ENCODE results near the gene ATP1B2. TPM values are rescaled to one million over a fixed set of nuclear protein-coding genes. Genes with fewer than 3 reads are reported as not detected.

ATP1B2 gene
- total and polyA plus RNA-seq, 8 donors = 0.12 to 0.90 (median 0.55) TPM; not detected in 3

DNA sequence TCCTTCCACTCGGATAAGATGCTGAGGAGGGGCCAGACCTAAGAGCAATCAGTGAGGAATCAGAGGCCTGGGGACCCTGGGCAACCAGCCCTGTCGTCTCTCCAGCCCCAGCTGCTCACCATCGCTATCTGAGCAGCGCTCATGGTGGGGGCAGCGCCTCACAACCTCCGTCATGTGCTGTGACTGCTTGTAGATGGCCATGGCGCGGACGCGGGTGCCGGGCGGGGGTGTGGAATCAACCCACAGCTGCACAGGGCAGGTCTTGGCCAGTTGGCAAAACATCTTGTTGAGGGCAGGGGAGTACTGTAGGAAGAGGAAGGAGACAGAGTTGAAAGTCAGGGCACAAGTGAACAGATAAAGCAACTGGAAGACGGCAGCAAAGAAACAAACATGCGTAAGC, 24.2 kb downstream of the ATP1B2 start:
- no peak overlapping the region for H3K4me3 ChIP-seq
- H3K36me3 ChIP-seq = peaks cover 52 to 67% (median 66%) of the 10 kb centered on the region in 4 donors
- H3K27ac ChIP-seq = no peak overlapping the region
- no peaks in the 10 kb centered on the region for H3K27me3 ChIP-seq
- intact Hi-C loops (cut with DNase I; ENCODE audit: low total_unique reads) = no loop called here
- TF ChIP-seq EP300 (IDR thresholded peaks at IDR 0.05) (no peak), POLR2A (IDR thresholded peaks at IDR 0.05) (no peak), POLR2AphosphoS5 (IDR thresholded peaks at IDR 0.05) (no peak)
- TF ChIP-seq, protein P1, sequence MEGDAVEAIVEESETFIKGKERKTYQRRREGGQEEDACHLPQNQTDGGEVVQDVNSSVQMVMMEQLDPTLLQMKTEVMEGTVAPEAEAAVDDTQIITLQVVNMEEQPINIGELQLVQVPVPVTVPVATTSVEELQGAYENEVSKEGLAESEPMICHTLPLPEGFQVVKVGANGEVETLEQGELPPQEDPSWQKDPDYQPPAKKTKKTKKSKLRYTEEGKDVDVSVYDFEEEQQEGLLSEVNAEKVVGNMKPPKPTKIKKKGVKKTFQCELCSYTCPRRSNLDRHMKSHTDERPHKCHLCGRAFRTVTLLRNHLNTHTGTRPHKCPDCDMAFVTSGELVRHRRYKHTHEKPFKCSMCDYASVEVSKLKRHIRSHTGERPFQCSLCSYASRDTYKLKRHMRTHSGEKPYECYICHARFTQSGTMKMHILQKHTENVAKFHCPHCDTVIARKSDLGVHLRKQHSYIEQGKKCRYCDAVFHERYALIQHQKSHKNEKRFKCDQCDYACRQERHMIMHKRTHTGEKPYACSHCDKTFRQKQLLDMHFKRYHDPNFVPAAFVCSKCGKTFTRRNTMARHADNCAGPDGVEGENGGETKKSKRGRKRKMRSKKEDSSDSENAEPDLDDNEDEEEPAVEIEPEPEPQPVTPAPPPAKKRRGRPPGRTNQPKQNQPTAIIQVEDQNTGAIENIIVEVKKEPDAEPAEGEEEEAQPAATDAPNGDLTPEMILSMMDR (IDR thresholded peaks at IDR 0.05) = no peak
- no peak for DNase-seq
- WGBS, 5 donors = 88 to 95% (median 91%) methylated on average over 14 of the region's 14 CpGs
- no peaks in the 10 kb centered on the region for H3K4me1 ChIP-seq
- H3K9me3 ChIP-seq = peaks cover 0 to 10% (median 6%) of the 10 kb centered on the region in 4 donors

DNA sequence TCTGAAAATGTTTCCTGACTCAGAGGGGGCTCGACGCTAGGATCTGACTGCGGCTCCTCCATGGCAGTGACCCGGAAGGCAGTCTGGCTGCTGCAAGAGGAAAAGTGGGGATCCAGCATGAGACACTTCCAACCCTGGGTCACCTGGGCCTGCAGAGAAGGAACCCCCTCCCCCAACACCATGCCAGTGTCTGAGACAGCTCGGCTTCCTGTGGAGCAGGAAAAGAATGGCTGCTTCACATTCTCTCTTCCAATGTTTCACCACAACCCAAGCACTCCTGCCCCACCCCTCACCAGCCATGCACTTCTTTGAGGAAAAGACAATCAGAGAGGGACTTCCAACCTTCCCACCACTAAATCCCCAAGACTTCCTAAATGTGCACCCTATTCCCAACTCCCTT, 25.8 kb downstream of the ATP1B2 start:
- intact Hi-C loops (cut with DNase I; ENCODE audit: low total_unique reads) = no loop called here
- Histone ChIP-seq H3K27ac (no peak overlapping the region), H3K36me3 (peaks cover 39 to 51% (median 50%) of the 10 kb centered on the region in 4 donors), H3K4me3 (no peak overlapping the region), H3K9me3 (peaks cover 0 to 10% (median 6%) of the 10 kb centered on the region in 4 donors), H3K4me1 (no peaks in the 10 kb centered on the region), H3K27me3 (no peaks in the 10 kb centered on the region)
- no peak for DNase-seq
- TF ChIP-seq POLR2A (IDR thresholded peaks at IDR 0.05) (no peak), POLR2AphosphoS5 (IDR thresholded peaks at IDR 0.05) (no peak), EP300 (IDR thresholded peaks at IDR 0.05) (no peak)
- TF ChIP-seq, protein P1 (IDR thresholded peaks at IDR 0.05) = no peak
- 81 to 93% (median 86%) methylated on average over 5 of the region's 5 CpGs for WGBS, 5 donors

DNA sequence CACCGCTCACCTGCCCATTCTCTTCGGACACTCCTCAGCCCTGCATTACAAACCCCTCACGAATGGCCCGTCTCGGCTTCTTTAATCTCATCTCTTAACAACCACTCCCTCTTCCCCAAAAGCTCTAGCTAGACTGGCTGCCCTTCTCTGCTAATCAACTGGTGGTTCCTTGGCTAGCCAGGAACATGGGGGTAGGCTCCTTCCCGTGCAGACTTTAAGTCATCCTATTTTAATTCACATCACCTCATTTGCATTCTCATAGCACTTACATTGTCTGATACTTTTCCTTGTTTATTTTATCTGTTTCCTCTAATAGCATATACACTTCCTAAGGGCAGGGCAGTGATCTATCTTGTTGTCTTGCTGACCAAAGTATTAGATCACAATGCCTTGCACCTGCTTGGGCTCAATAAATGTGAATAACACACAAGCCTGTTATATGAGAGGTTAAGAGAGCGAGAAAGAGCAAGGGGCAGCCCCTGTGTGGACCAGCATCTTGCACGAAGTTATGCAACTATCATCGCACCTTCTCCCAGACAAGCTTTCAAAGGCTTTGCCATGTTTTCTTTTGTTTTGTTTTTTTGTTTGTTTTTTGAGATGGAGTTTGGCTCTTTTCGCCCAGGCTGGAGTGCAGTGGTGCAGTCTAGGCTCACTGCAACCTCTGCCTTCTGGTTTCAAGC, 26.8 kb downstream of the ATP1B2 start:
- TF ChIP-seq, protein P1 (IDR thresholded peaks at IDR 0.05) = no peak
- Histone ChIP-seq H3K27ac (no peak overlapping the region), H3K4me1 (peaks cover 0 to 3% (median 1%) of the 10 kb centered on the region in 4 donors), H3K9me3 (peaks cover 0 to 10% (median 6%) of the 10 kb centered on the region in 4 donors), H3K27me3 (no peaks in the 10 kb centered on the region), H3K4me3 (no peak overlapping the region), H3K36me3 (peaks cover 30 to 41% (median 40%) of the 10 kb centered on the region in 4 donors)
- 76 to 83% (median 79%) methylated on average over 10 of the region's 10 CpGs for WGBS, 5 donors
- no peak for DNase-seq
- intact Hi-C loops (cut with DNase I; ENCODE audit: low total_unique reads) = no loop called here

DNA sequence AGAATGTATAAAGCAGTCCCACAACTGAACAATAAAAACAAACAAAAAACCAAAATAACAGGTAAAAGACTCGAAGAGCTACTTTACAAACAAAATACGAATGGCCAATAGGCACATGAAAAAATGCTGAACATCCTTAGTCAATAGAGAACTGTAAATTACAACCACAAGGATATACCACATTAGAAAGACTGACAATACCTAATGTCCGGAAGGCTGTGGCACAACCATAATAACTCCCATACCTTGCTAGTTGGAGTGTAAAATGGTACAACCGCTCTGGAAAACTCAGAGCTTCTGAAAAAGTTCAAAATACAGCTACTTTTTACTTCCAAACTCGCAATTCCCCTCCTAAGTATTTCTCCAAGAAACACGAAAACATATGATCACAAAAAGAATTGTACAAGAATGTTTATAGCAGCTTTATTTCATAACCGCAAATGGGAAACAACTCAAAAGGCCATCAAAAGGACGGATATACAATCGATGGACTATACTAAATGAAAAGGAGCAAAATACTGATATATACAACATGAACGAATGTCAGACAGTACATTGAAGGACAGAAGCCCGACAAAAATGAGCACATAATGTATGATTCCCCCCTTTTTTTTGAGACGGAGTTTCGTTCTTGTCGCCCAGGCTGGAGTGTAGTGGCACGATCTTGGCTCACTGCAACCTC, 34.3 kb downstream of the ATP1B2 start:
- WGBS, 5 donors = 30 to 58% (median 43%) methylated on average over 15 of the region's 15 CpGs
- peak overlapping the region; percentile 83 to 98 (median 97) for H3K27ac ChIP-seq
- H3K27me3 ChIP-seq = no peaks in the 10 kb centered on the region
- H3K36me3 ChIP-seq = no peaks in the 10 kb centered on the region
- TF ChIP-seq, protein P1 (IDR thresholded peaks at IDR 0.05) = no peak
- no peak for TF ChIP-seq POLR2A (IDR thresholded peaks at IDR 0.05)
- TF ChIP-seq POLR2AphosphoS5 (IDR thresholded peaks at IDR 0.05) = no peak
- no peak for TF ChIP-seq EP300 (IDR thresholded peaks at IDR 0.05)
- no peak for DNase-seq
- peak overlapping the region; percentile 80 to 95 (median 86) for H3K4me3 ChIP-seq
- H3K9me3 ChIP-seq = no peaks in the 10 kb centered on the region
- peaks cover 22 to 50% (median 36%) of the 10 kb centered on the region in 4 donors for H3K4me1 ChIP-seq
- intact Hi-C loops (cut with DNase I; ENCODE audit: low total_unique reads) = loop anchor here (10.0 kb wide), 1 partner anchor 50 kb away; the partner anchor contains the start of gene SHBG

Measured in stomach (tissue), 9 donors.